Hepatocyte (in vitro differentiated cells): ENCODE measurements around the gene NUCB2.

ENCODE experiments used
- CTCF ChIP-seq: fragments of 200-600 bp; sonication (generic); IDR thresholded peaks from 2 replicates; pipeline ENCODE4 v1.5.1; 2016; ENCODE audit warnings: antibody characterized with exemption, mild to moderate bottlenecking; ENCODE audit not compliant: poor library complexity
- EZH2 ChIP-seq: fragments of 200-600 bp; sonication (generic); IDR thresholded peaks from 2 replicates; pipeline ENCODE4 v1.6.1; 2016; ENCODE audit warnings: antibody characterized with exemption, mild to moderate bottlenecking, borderline replicate concordance
- EZH2phosphoT487 ChIP-seq: fragments of 200-600 bp; sonication (generic); IDR thresholded peaks from one replicate; pipeline ENCODE4 v1.6.1; 2018; ENCODE audit warnings: antibody characterized with exemption, mild to moderate bottlenecking, low read depth, moderate library complexity; ENCODE audit not compliant: unreplicated experiment, severe bottlenecking

- no peak for TF ChIP-seq CTCF
- TF ChIP-seq EZH2phosphoT487: no peak
- TF ChIP-seq EZH2: no peak
Observed at GRCh38 chr11:17353821-17354600, 77.5 kb downstream of the NUCB2 start.
